Aorta (tissue), 5 donors: ENCODE measurements around the gene SNAP47. TPM values are rescaled to one million over a fixed set of nuclear protein-coding genes. Genes with fewer than 3 reads are reported as not detected.

Experiments
- ATAC-seq: fragments of 200-7000 bp; cut with Tn5 transposase; one replicate; pipeline ENCODE4 v1.9.1; 2022; ENCODE audit warnings: moderate library complexity; ENCODE audit not compliant: low FRiP score
- DNase-seq, 2 donors: peaks; one replicate each; pipeline ENCODE4 v3.0.0-alpha.2; 2020
- H3K27ac ChIP-seq, 2 donors: one replicate each; pipeline ENCODE4 v1.5.1; 2013; ENCODE audit warnings: low read length in 2 of 2, mild to moderate bottlenecking in 2 of 2, moderate library complexity in 2 of 2, control low read depth in 1 of 2, inconsistent platforms in 1 of 2, low read depth in 1 of 2
- H3K27me3 ChIP-seq, 2 donors: one replicate each; pipeline ENCODE4 v1.6.1; 2013; ENCODE audit warnings: control low read depth in 1 of 2, low read length in 1 of 2, mild to moderate bottlenecking in 1 of 2, moderate library complexity in 1 of 2; ENCODE audit not compliant: insufficient read depth in 2 of 2, control insufficient read depth in 1 of 2
- H3K36me3 ChIP-seq, 2 donors: one replicate each; pipeline ENCODE4 v1.6.1; 2013; ENCODE audit warnings: control low read depth in 1 of 2, low read length in 1 of 2, mild to moderate bottlenecking in 1 of 2; ENCODE audit not compliant: insufficient read depth in 2 of 2, control insufficient read depth in 1 of 2
- H3K4me1 ChIP-seq, 2 donors: one replicate each; pipeline ENCODE4 v1.6.1; 2013; ENCODE audit warnings: low read length in 2 of 2, control low read depth in 1 of 2, mild to moderate bottlenecking in 1 of 2, moderate library complexity in 1 of 2; ENCODE audit not compliant: insufficient read depth in 2 of 2, control insufficient read depth in 1 of 2
- H3K4me3 ChIP-seq, 2 donors: one replicate each; pipeline ENCODE4 v1.5.1; 2013; ENCODE audit warnings: low read length in 2 of 2, control low read depth in 1 of 2, mild to moderate bottlenecking in 1 of 2
- H3K9me3 ChIP-seq: one replicate; pipeline ENCODE4 v1.6.1; 2013; ENCODE audit warnings: mild to moderate bottlenecking, low read length; ENCODE audit not compliant: control insufficient read depth
- WGBS, 2 donors: extraction: QIAGEN DNeasy Blood & Tissue Kit; methylation state at CpG; one replicate each; pipeline ENCODE4 v1.1.7; 2013; 5-methylcytosine and 5-hydroxymethylcytosine counted together
- intact Hi-C, 2 donors: fragments of 100-400 bp; cut with DNase I; formaldehyde crosslinking; loops; one replicate each; pipeline versions ENCODE4 v1.14.2 to v1.15.0; 2022
- polyA plus RNA-seq, 2 donors: library from polyadenylated mRNA; stranded (reverse); fragments of 200-250 nt; gene quantifications; one replicate each; pipeline ENCODE4 v1.2.3, GENCODE V29; 2013
- total RNA-seq, 2 donors: library from RNA; stranded (reverse); fragmentation: NEBNext Ultra II Directional; extraction: Animal tissue kit (Norgen Biotek cat#: 25700); gene quantifications; one replicate each; pipeline ENCODE4 v1.2.1, GENCODE V29; 2021
- donor health status: healthy with polysubstance abuse.
- donor health status: Bipolar disorder and iron deficiency.
- donor health status: DM: no; HTN: no; CAD: no.
- donor health status: DM: no; HTN: no; CAD: no.
- donor health status: DM: yes; HTN: yes; CAD: no.

SNAP47 gene
- total and polyA plus RNA-seq, 4 donors: 14.6 to 24.6 (median 16.4) TPM

- Histone ChIP-seq H3K4me3 (no peak overlapping the region), H3K4me1 (no peaks in the 10 kb centered on the region), H3K36me3 (peaks cover 0 to under 1% of the 10 kb centered on the region in 2 donors), H3K27ac (no peak overlapping the region), H3K27me3 (no peaks in the 10 kb centered on the region), H3K9me3 (no peaks in the 10 kb centered on the region)
- 86 to 91% methylated on average over 17 to 18 of the region's 18 CpGs for WGBS, 2 donors
- ATAC-seq (no peak), DNase-seq (peak in 1 of 2 donors; percentile 72)
- intact Hi-C loops: no loop called here
Observed at GRCh38 chr1:227742738-227743715, 7.8 kb downstream of the SNAP47 start.

DNA sequence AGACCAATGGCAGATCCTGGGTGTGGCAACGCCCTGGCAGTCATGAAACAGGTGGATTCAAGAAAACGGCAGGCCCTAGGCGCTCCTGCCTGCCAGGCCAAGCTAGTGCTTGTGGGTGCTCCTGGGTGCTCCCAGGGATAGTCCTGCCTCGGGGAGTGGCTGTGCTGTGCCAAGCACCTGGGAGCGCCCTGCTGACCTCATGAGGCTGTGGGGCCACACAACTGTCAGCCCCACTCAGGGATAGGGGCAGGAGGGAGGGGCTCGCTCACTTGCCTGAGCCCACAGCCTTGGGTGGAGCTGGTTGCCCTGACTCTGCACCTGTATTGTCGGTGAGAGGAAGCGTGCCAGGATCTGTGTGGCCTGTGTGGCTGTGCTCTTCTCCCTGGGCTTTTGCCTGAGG, 9.4 kb downstream of the SNAP47 start:
- H3K27me3 ChIP-seq: no peaks in the 10 kb centered on the region
- H3K9me3 ChIP-seq: no peaks in the 10 kb centered on the region
- no peak overlapping the region for H3K4me3 ChIP-seq
- no peak overlapping the region for H3K27ac ChIP-seq
- intact Hi-C loops: no loop called here
- DNase-seq: no peak
- WGBS, 2 donors: 89 to 91% methylated on average over 8 of the region's 8 CpGs
- H3K36me3 ChIP-seq: peaks cover 0 to 2% of the 10 kb centered on the region in 2 donors
- no peak for ATAC-seq
- no peaks in the 10 kb centered on the region for H3K4me1 ChIP-seq

DNA sequence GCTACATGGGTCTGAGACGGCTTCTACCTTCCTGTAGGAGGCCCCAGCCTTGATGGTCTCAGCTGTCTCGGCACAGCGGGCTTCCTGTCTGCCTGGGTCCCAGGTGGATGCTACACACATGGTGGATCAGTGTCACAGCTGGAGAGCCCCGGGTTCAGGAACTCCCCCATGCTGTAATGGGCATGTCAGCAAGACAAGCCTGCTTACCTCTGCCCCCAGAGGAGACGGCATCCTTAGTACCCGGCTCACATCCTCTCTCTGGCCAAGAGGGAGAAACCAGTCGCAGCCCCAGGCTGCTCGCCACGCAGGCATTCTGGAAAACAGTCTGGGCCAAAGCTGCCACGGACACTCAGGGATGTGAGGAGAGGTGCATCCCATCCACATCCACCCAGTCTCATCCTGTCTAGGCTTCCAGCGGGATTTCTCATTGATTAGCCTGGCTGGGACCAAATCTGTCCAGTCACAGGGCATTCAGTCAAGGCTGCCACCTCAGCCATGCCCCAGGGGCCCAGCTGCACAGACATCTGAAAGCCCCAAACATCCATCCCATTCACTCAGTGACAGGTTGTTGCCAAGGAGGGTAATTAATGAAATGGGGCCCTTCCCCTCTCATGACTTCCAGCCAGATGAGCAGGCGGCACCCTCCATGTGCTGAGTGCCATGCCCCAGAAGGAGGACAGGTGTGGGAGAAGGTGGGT, 10.5 kb downstream of the SNAP47 start:
- ATAC-seq (no peak), DNase-seq (no peak)
- intact Hi-C loops: no loop called here
- Histone ChIP-seq H3K4me1 (no peaks in the 10 kb centered on the region), H3K4me3 (no peak overlapping the region), H3K27me3 (no peaks in the 10 kb centered on the region), H3K9me3 (no peaks in the 10 kb centered on the region), H3K36me3 (peaks cover 0 to 2% of the 10 kb centered on the region in 2 donors), H3K27ac (no peak overlapping the region)
- WGBS, 2 donors: 93 to 94% methylated on average over 12 of the region's 12 CpGs

DNA sequence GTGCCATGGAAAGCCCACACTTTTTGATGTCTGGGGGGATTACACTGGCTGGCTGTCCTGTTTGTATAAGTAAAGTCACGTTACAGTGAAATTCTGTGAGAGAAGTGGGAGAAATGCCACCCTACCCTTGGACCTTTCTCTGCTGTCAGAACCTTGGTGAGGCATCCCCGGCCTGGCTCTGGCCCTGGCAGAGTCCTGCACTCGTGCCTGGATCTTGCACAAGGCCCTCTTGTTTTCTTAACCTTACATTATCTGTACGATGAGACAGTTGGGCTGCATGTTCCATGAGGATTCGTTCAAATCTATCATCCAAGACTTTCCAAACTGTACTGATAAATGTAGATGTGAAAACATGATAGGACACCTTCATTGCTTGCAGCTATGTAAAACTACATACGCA, 11.4 kb downstream of the SNAP47 start:
- Histone ChIP-seq H3K4me3 (no peak overlapping the region), H3K27ac (no peak overlapping the region), H3K9me3 (no peaks in the 10 kb centered on the region), H3K27me3 (no peaks in the 10 kb centered on the region), H3K36me3 (peaks cover 0 to 2% of the 10 kb centered on the region in 2 donors), H3K4me1 (no peaks in the 10 kb centered on the region)
- 76 to 86% methylated on average over 6 of the region's 6 CpGs for WGBS, 2 donors
- ATAC-seq (no peak), DNase-seq (no peak)
- intact Hi-C loops: no loop called here

- Histone ChIP-seq H3K27ac (no peak overlapping the region), H3K4me1 (no peaks in the 10 kb centered on the region), H3K36me3 (peaks cover 0 to 2% of the 10 kb centered on the region in 2 donors), H3K27me3 (no peaks in the 10 kb centered on the region), H3K9me3 (no peaks in the 10 kb centered on the region), H3K4me3 (no peak overlapping the region)
- DNase-seq (peak in 1 of 2 donors; percentile 44), ATAC-seq (no peak)
- intact Hi-C loops: no loop called here
- WGBS, 2 donors: 79 to 86% methylated on average over 8 of the region's 8 CpGs
Observed at GRCh38 chr1:227747382-227747781, 12.1 kb downstream of the SNAP47 start.

GRCh38 chr1:227747948-227748495, 12.8 kb downstream of the SNAP47 start:
- WGBS, 2 donors: 79 to 91% methylated on average over 18 of the region's 18 CpGs

GRCh38 chr1:227748496-227749182, 13.4 kb downstream of the SNAP47 start:
- DNase-seq (no peak), ATAC-seq (peak; percentile 59)
- Histone ChIP-seq H3K9me3 (no peaks in the 10 kb centered on the region), H3K36me3 (peaks cover 0 to 2% of the 10 kb centered on the region in 2 donors), H3K27ac (no peak overlapping the region), H3K27me3 (no peaks in the 10 kb centered on the region), H3K4me3 (no peak overlapping the region), H3K4me1 (no peaks in the 10 kb centered on the region)
- whole genome bisulfite sequencing, 2 donors: 28 to 34% methylated on average over 7 of the region's 7 CpGs
- intact Hi-C loops: no loop called here

More at GRCh38 chr1:227747948-227748495, 12.8 kb downstream of the SNAP47 start:
- DNase-seq: peak in 1 of 2 donors; percentile 68
- Histone ChIP-seq H3K4me3 (no peak overlapping the region), H3K36me3 (peaks cover 0 to 2% of the 10 kb centered on the region in 2 donors), H3K27ac (no peak overlapping the region), H3K27me3 (no peaks in the 10 kb centered on the region), H3K4me1 (no peaks in the 10 kb centered on the region), H3K9me3 (no peaks in the 10 kb centered on the region)
- ATAC-seq: no peak
- intact Hi-C loops: no loop called here

DNA sequence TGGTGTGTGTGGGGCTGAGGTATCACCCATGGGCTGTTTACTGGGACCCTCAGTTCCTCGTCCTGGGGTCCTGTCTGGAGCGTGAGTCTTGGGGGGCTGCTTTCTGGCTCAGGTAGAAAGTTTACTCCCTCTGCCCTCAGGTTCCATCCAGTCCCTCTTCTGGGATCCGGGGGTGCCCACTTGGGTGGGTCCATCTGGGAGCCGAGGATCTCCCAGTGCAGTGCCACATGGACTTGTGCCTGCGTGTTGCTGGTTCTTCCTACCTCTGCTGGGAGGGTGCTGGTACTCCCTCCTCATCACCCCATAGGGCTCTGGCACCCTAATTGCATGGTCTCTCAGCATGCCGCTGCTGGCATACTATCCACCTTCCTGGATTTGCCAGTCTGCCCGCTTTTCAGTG, 14.0 kb downstream of the SNAP47 start:
- Histone ChIP-seq H3K4me3 (no peak overlapping the region), H3K4me1 (peaks cover 0 to 1% of the 10 kb centered on the region in 2 donors), H3K27ac (no peak overlapping the region), H3K27me3 (no peaks in the 10 kb centered on the region), H3K36me3 (peaks cover 0 to 2% of the 10 kb centered on the region in 2 donors), H3K9me3 (no peaks in the 10 kb centered on the region)
- DNase-seq (peak in 1 of 2 donors; percentile 43), ATAC-seq (no peak)
- intact Hi-C loops: no loop called here
- WGBS, 2 donors: 79 to 80% methylated on average over 7 of the region's 7 CpGs
